GM13977 (cell line): ENCODE measurements around the gene B4GALT3.

ENCODE experiments used
- DNase-seq: peaks from one replicate; pipeline ENCODE4 v3.0.0; 2012; ENCODE audit warnings: low spot score
- in situ Hi-C: fragments of 300-500 bp; cut with MboI; formaldehyde crosslinking; loops from one replicate; pipeline ENCODE4 v1.12.0; 2022; ENCODE audit warnings: low sequenced_read_pairs, low pct_unique_long_range_greater_than_20kb, mixed read lengths, inconsistent platforms; ENCODE audit not compliant: unreplicated experiment
- TF ChIP-seq, protein P1 (sequence below): IDR thresholded peaks from 2 replicates; pipeline ENCODE4 v1.5.1; 2012; ENCODE audit warnings: mild to moderate bottlenecking, control low read depth; ENCODE audit not compliant: insufficient read depth; ENCODE audit errors: extremely low read depth, missing control alignments

B4GALT3 gene

DNA sequence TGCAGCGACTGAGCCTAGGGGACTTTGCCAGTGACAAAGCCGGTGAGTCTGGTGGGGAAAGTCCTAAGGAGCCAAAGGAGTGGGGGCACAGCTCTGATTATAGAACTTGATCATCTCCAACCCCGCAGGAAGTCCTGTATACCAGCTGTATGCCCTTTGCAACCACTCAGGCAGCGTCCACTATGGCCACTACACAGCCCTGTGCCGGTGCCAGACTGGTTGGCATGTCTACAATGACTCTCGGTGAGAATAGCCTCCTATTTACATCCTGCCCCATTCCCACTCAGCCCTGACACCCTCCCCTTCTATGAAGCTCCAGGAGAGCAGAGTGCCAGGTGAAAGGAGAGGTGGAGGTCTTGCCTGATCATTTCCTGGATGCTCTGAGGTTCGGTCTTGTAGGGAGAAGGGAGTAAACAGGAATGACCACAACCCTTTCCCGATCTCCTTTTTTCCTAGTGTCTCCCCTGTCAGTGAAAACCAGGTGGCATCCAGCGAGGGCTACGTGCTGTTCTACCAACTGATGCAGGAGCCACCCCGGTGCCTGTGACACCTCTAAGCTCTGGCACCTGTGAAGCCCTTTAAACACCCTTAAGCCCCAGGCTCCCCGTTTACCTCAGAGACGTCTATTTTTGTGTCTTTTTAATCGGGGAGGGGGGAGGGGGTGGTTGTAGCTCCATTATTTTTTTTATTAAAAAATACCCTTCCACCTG is 12.3 kb downstream of the B4GALT3 start:
- in situ Hi-C loops: no loop called here
- DNase-seq: no peak
- TF ChIP-seq, protein P1, sequence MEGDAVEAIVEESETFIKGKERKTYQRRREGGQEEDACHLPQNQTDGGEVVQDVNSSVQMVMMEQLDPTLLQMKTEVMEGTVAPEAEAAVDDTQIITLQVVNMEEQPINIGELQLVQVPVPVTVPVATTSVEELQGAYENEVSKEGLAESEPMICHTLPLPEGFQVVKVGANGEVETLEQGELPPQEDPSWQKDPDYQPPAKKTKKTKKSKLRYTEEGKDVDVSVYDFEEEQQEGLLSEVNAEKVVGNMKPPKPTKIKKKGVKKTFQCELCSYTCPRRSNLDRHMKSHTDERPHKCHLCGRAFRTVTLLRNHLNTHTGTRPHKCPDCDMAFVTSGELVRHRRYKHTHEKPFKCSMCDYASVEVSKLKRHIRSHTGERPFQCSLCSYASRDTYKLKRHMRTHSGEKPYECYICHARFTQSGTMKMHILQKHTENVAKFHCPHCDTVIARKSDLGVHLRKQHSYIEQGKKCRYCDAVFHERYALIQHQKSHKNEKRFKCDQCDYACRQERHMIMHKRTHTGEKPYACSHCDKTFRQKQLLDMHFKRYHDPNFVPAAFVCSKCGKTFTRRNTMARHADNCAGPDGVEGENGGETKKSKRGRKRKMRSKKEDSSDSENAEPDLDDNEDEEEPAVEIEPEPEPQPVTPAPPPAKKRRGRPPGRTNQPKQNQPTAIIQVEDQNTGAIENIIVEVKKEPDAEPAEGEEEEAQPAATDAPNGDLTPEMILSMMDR: no peak

DNA sequence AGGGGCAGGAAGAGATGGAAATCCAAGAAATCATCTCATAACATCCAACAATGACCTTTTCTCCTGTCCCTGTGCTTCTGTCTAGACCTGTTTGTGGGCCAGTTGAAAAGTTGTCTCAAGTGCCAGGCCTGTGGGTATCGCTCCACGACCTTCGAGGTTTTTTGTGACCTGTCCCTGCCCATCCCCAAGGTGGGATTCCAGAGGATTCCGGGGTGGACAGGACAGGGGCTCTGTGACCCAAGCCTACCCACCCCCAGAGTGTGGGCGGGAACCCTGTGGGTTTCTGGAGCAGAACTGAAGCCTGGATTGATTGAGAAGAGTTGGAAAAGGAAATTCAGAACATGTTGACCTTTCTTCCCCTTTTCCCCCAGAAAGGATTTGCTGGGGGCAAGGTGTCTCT is 13.5 kb downstream of the B4GALT3 start:
- in situ Hi-C loops: no loop called here
- no peak for DNase-seq
- TF ChIP-seq, protein P1: no peak

DNA sequence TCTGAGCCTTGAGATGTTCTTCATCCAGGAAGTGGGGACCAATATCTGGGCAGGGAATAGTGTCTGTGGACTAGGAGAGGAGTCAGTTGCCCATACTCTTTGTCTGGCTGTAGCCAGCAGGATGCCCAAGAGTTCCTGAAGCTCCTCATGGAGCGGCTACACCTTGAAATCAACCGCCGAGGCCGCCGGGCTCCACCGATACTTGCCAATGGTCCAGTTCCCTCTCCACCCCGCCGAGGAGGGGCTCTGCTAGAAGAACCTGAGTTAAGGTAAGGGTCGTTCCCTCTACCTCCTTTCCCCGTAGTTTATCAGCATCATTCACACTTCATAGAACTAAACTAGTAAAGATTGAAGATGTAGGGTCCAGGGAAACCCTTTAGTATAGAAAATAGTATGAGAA is 14.5 kb downstream of the B4GALT3 start:
- in situ Hi-C loops: no loop called here
- no peak for DNase-seq
- TF ChIP-seq, protein P1: no peak

DNA sequence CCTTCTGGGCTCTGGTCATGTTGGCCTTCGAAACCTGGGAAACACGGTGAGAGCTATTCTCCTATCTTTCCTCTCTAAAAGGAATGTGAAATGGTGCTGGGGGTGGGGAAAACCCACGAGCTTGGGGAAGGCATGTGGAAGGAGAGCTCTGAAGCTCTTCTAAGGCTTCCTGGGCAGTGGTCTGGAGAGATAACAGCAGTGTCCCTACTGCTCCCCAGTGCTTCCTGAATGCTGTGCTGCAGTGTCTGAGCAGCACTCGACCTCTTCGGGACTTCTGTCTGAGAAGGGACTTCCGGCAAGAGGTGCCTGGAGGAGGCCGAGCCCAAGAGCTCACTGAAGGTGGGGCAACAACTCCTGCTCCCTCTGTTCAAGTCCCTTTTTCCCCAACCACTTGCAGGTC is 15.3 kb downstream of the B4GALT3 start:
- no peak for DNase-seq
- in situ Hi-C loops: no loop called here
- TF ChIP-seq, protein P1: no peak

DNA sequence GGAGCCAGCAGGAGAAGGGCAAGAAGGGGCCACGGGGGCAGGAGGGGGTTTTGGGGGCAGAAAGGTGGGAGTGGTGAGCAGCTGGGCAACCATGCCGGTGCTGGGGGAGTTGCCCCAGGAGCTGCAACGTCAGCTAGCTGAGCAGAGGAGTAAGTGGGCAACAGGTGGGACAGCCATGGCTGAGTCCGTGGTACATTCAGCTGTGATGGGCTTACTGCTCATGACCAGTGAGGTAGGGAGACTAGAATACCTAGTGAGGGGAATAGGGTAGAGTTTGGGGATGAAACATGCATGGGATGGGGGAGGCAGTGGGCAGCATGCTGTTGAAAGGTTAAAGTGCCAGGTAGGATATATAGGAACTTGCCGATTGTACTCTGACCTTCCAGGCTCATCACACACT is 15.7 kb downstream of the B4GALT3 start:
- in situ Hi-C loops: no loop called here
- TF ChIP-seq, protein P1: no peak
- no peak for DNase-seq

DNA sequence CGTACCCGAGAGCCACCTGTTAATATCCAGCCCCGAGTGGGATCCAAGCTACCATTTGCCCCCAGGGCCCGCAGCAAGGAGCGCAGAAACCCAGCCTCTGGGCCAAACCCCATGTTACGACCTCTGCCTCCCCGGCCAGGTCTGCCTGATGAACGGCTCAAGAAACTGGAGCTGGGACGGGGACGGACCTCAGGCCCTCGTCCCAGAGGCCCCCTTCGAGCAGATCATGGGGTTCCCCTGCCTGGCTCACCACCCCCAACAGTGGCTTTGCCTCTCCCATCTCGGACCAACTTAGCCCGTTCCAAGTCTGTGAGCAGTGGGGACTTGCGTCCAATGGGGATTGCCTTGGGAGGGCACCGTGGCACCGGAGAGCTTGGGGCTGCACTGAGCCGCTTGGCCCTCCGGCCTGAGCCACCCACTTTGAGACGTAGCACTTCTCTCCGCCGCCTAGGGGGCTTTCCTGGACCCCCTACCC is 16.6 kb downstream of the B4GALT3 start:
- no peak for DNase-seq
- TF ChIP-seq, protein P1: no peak

More for the DNA sequence above, 16.6 kb downstream of the B4GALT3 start:
- in situ Hi-C loops: no loop called here
